22Rv1 (cell line): ENCODE data around the gene GPR37.

Source experiments
- ZFX ChIP-seq: fragments of 450-650 bp; IDR thresholded peaks from 2 replicates; pipeline ENCODE4 v1.6.1; 2017; ENCODE audit warnings: antibody characterized with exemption, borderline replicate concordance
- TF ChIP-seq, protein P1 (sequence below): fragments of 450-650 bp; IDR thresholded peaks from 2 replicates; pipeline ENCODE4 v1.5.1; 2017; ENCODE audit warnings: mild to moderate bottlenecking

DNA sequence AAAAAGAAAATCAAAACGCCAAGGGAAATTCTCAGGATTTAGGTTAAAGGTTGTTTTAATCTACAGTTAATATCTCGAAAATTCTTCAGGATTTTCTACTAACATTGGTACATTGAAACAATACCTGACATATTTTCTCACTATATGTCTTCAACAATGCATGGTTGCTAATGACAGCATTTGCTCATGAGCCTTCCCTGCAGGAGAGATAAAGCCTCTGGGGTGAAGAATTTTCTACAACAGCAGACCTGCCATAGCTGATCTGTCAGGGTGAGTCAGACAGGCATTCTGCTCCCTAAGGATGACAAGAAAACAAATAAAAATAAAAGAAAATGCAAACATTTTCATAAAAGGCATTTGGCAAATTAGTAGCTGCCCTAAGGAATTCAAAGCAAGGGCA, 11.7 kb upstream of the GPR37 start:
- TF ChIP-seq, protein P1, sequence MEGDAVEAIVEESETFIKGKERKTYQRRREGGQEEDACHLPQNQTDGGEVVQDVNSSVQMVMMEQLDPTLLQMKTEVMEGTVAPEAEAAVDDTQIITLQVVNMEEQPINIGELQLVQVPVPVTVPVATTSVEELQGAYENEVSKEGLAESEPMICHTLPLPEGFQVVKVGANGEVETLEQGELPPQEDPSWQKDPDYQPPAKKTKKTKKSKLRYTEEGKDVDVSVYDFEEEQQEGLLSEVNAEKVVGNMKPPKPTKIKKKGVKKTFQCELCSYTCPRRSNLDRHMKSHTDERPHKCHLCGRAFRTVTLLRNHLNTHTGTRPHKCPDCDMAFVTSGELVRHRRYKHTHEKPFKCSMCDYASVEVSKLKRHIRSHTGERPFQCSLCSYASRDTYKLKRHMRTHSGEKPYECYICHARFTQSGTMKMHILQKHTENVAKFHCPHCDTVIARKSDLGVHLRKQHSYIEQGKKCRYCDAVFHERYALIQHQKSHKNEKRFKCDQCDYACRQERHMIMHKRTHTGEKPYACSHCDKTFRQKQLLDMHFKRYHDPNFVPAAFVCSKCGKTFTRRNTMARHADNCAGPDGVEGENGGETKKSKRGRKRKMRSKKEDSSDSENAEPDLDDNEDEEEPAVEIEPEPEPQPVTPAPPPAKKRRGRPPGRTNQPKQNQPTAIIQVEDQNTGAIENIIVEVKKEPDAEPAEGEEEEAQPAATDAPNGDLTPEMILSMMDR, result no peak
- no peak for TF ChIP-seq ZFX
